ENCODE results near the gene SCAMP4.

SCAMP4 gene

DNA sequence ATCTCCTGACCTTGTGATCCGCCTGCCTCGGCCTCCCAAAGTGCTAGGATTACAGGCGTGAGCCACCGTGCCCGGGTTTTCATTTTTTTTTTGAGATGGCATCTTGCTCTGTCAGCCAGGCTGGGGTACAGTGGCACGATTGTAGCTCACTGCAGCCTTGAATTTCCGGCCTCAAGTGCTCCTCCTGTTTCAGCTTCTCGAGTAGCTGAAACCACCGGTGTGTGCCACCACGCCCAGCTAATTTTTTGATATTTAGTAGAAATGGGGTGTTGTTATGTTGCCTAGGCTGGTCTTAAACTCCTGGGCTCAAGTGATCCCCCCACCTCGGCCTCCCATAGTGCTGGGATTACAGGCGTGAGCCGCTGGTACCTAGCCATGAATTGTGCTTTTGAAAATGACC is 5.9 kb downstream of the SCAMP4 start:
- no peak overlapping the region for H3K9ac ChIP-seq (ENCODE audit: low read length in 5 of 5)
- H3K9me3 ChIP-seq (ENCODE audit: control insufficient read depth in 5 of 5, low read length in 5 of 5) = no peaks in the 10 kb centered on the region
- H3K4me3 ChIP-seq (ENCODE audit: low read depth in 1 of 5, low read length in 5 of 5) = no peak overlapping the region
- peaks cover 0 to 26% (median 13%) of the 10 kb centered on the region in 5 donors for H3K4me1 ChIP-seq (ENCODE audit: control insufficient read depth in 5 of 5, insufficient read depth in 5 of 5, low read length in 5 of 5)
- H3K27me3 ChIP-seq (ENCODE audit: control insufficient read depth in 5 of 5, insufficient read depth in 4 of 5, low read length in 5 of 5) = no peaks in the 10 kb centered on the region
- H3K27ac ChIP-seq (ENCODE audit: low read depth, low read length) = no peak overlapping the region
- H3K36me3 ChIP-seq (ENCODE audit: control insufficient read depth in 5 of 5, insufficient read depth in 5 of 5, low read length in 5 of 5) = peaks cover 0 to 39% (median 21%) of the 10 kb centered on the region in 5 donors

- H3K27me3 ChIP-seq (ENCODE audit: control insufficient read depth in 5 of 5, insufficient read depth in 4 of 5, low read length in 5 of 5) = no peaks in the 10 kb centered on the region
- no peaks in the 10 kb centered on the region for H3K9me3 ChIP-seq (ENCODE audit: control insufficient read depth in 5 of 5, low read length in 5 of 5)
- peaks cover 0 to 42% (median 21%) of the 10 kb centered on the region in 5 donors for H3K36me3 ChIP-seq (ENCODE audit: control insufficient read depth in 5 of 5, insufficient read depth in 5 of 5, low read length in 5 of 5)
- no peak overlapping the region for H3K9ac ChIP-seq (ENCODE audit: low read length in 5 of 5)
- peaks cover 0 to 24% (median 13%) of the 10 kb centered on the region in 5 donors for H3K4me1 ChIP-seq (ENCODE audit: control insufficient read depth in 5 of 5, insufficient read depth in 5 of 5, low read length in 5 of 5)
- H3K27ac ChIP-seq (ENCODE audit: low read depth, low read length) = no peak overlapping the region
- no peak overlapping the region for H3K4me3 ChIP-seq (ENCODE audit: low read depth in 1 of 5, low read length in 5 of 5)
Observed at GRCh38 chr19:1911995-1912394, 6.8 kb downstream of the SCAMP4 start.

GRCh38 chr19:1912760-1913505 is 7.7 kb downstream of the SCAMP4 start:
- no peak overlapping the region for H3K27ac ChIP-seq (ENCODE audit: low read depth, low read length)
- no peak overlapping the region for H3K4me3 ChIP-seq (ENCODE audit: low read depth in 1 of 5, low read length in 5 of 5)
- peaks cover 0 to 47% (median 25%) of the 10 kb centered on the region in 5 donors for H3K36me3 ChIP-seq (ENCODE audit: control insufficient read depth in 5 of 5, insufficient read depth in 5 of 5, low read length in 5 of 5)
- H3K4me1 ChIP-seq (ENCODE audit: control insufficient read depth in 5 of 5, insufficient read depth in 5 of 5, low read length in 5 of 5) = peaks cover 0 to 16% (median 13%) of the 10 kb centered on the region in 5 donors
- no peaks in the 10 kb centered on the region for H3K9me3 ChIP-seq (ENCODE audit: control insufficient read depth in 5 of 5, low read length in 5 of 5)
- H3K9ac ChIP-seq (ENCODE audit: low read length in 5 of 5) = no peak overlapping the region
- H3K27me3 ChIP-seq (ENCODE audit: control insufficient read depth in 5 of 5, insufficient read depth in 4 of 5, low read length in 5 of 5) = no peaks in the 10 kb centered on the region

DNA sequence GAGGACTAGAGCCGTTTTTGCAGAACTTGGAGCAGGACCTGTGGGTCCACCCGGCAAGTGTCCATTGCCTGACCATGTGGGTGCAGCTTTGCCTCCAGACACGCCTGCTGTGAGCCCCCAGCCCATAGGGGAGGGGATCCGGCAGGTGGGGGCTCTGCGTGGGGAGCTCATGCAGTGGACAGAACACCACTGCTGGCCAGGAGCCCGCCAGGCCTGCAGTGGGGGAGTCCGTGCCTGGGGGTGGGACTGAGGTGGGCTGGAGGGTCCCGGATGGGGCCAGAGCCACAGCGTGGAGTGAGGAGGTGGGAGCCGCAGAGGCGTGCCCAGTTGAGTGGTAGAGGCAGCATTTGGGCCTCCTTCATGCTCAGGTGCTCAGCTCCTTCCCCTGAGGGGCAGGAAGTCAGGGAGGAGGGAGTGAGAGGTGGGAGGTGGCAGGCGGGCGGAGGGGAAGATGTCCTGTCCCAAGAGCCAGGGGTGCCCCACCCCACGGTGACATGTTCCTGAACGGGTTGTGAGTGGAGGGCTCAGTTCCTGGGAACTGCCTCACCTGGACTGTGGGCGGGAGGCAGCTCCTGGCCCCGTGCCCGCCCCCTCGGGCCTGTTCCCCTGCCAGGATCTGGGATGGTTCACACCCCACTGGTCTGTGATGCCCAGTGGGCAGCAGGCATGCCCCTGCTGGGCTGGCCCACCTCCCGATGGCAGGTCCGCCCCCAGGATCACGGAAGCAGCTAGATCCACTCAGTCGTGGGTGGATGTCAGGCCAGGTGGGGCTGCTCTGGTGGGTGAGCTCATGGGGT is 8.8 kb downstream of the SCAMP4 start:
- Histone ChIP-seq H3K9me3 (ENCODE audit: control insufficient read depth in 5 of 5, low read length in 5 of 5) (no peaks in the 10 kb centered on the region), H3K4me1 (ENCODE audit: control insufficient read depth in 5 of 5, insufficient read depth in 5 of 5, low read length in 5 of 5) (peaks cover 0 to 13% (median 11%) of the 10 kb centered on the region in 5 donors), H3K9ac (ENCODE audit: low read length in 5 of 5) (no peak overlapping the region), H3K36me3 (ENCODE audit: control insufficient read depth in 5 of 5, insufficient read depth in 5 of 5, low read length in 5 of 5) (peaks cover 0 to 57% (median 33%) of the 10 kb centered on the region in 5 donors), H3K4me3 (ENCODE audit: low read depth in 1 of 5, low read length in 5 of 5) (no peak overlapping the region), H3K27me3 (ENCODE audit: control insufficient read depth in 5 of 5, insufficient read depth in 4 of 5, low read length in 5 of 5) (no peaks in the 10 kb centered on the region), H3K27ac (ENCODE audit: low read depth, low read length) (no peak overlapping the region)

GRCh38 chr19:1914826-1915341 is 9.7 kb downstream of the SCAMP4 start:
- Histone ChIP-seq H3K4me3 (ENCODE audit: low read depth in 1 of 5, low read length in 5 of 5) (no peak overlapping the region), H3K27me3 (ENCODE audit: control insufficient read depth in 5 of 5, insufficient read depth in 4 of 5, low read length in 5 of 5) (no peaks in the 10 kb centered on the region), H3K36me3 (ENCODE audit: control insufficient read depth in 5 of 5, insufficient read depth in 5 of 5, low read length in 5 of 5) (peaks cover 0 to 65% (median 39%) of the 10 kb centered on the region in 5 donors), H3K9me3 (ENCODE audit: control insufficient read depth in 5 of 5, low read length in 5 of 5) (no peaks in the 10 kb centered on the region), H3K4me1 (ENCODE audit: control insufficient read depth in 5 of 5, insufficient read depth in 5 of 5, low read length in 5 of 5) (peaks cover 0 to 5% (median 4%) of the 10 kb centered on the region in 5 donors), H3K9ac (ENCODE audit: low read length in 5 of 5) (no peak overlapping the region), H3K27ac (ENCODE audit: low read depth, low read length) (no peak overlapping the region)

DNA sequence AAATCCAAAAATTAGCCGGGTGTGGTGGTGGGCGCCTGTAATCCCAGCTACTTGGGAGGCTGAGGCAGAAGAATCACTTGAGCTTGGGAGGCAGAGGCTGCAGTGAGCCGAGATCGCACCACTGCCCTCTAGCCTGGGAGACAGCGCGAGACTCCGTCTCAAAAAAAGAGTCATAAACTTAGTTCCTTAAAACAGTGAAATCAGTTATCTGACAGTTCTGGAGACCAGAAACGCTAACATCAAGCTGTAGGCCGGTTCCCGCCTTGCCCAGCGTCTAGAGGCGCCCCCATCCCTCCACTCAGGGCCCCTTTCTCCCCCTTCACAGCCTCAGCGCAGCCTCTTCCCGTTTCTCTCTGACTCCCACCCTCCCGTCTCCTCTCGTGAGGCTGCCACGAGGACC is 11.9 kb downstream of the SCAMP4 start:
- Histone ChIP-seq H3K4me1 (ENCODE audit: control insufficient read depth in 5 of 5, insufficient read depth in 5 of 5, low read length in 5 of 5) (no peaks in the 10 kb centered on the region), H3K4me3 (ENCODE audit: low read depth in 1 of 5, low read length in 5 of 5) (no peak overlapping the region), H3K27ac (ENCODE audit: low read depth, low read length) (no peak overlapping the region), H3K36me3 (ENCODE audit: control insufficient read depth in 5 of 5, insufficient read depth in 5 of 5, low read length in 5 of 5) (peaks cover 0 to 83% (median 54%) of the 10 kb centered on the region in 5 donors), H3K9ac (ENCODE audit: low read length in 5 of 5) (no peak overlapping the region), H3K27me3 (ENCODE audit: control insufficient read depth in 5 of 5, insufficient read depth in 4 of 5, low read length in 5 of 5) (no peaks in the 10 kb centered on the region), H3K9me3 (ENCODE audit: control insufficient read depth in 5 of 5, low read length in 5 of 5) (no peaks in the 10 kb centered on the region)

DNA sequence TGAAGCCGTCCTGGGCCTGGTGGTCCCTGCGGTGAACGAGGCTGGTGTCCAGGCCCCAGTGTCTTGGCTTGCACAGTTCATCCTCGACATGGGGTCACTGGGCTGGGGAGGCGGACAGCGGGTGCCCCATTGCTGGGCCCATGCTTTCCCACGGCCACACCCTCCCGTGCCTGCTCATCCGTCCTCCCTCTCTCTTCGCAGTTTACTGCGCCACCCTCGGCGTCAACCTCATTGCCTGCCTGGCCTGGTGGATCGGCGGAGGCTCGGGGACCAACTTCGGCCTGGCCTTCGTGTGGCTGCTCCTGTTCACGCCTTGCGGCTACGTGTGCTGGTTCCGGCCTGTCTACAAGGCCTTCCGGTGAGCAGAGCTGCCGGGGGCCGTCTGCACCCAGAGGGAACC is 12.7 kb downstream of the SCAMP4 start:
- H3K9me3 ChIP-seq (ENCODE audit: control insufficient read depth in 5 of 5, low read length in 5 of 5) = peaks cover 0 to 4% (median 0%) of the 10 kb centered on the region in 5 donors
- no peaks in the 10 kb centered on the region for H3K4me1 ChIP-seq (ENCODE audit: control insufficient read depth in 5 of 5, insufficient read depth in 5 of 5, low read length in 5 of 5)
- no peak overlapping the region for H3K4me3 ChIP-seq (ENCODE audit: low read depth in 1 of 5, low read length in 5 of 5)
- H3K9ac ChIP-seq (ENCODE audit: low read length in 5 of 5) = no peak overlapping the region
- H3K27ac ChIP-seq (ENCODE audit: low read depth, low read length) = no peak overlapping the region
- no peaks in the 10 kb centered on the region for H3K27me3 ChIP-seq (ENCODE audit: control insufficient read depth in 5 of 5, insufficient read depth in 4 of 5, low read length in 5 of 5)
- peaks cover 0 to 81% (median 54%) of the 10 kb centered on the region in 5 donors for H3K36me3 ChIP-seq (ENCODE audit: control insufficient read depth in 5 of 5, insufficient read depth in 5 of 5, low read length in 5 of 5)

DNA sequence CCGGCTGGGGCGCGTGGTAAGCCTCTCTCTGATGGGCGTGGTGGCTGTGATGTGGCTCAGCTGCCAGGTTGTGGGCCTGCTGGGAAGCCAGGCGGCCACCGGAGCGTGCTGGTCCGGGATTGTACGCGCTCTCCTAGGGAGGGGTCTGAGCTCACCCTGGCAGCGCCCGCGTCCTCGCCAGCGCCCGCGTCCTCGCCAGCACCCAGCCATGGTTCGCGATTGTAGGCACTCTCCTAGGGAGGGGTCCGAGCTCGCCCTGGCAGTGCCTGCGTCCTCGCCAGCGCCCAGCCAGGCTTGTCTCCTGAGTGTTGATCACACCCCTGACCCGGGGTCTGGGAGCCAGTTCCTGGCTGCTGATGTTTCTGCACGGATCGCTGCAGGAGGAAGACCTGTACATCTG is 13.8 kb downstream of the SCAMP4 start:
- Histone ChIP-seq H3K4me1 (ENCODE audit: control insufficient read depth in 5 of 5, insufficient read depth in 5 of 5, low read length in 5 of 5) (no peaks in the 10 kb centered on the region), H3K36me3 (ENCODE audit: control insufficient read depth in 5 of 5, insufficient read depth in 5 of 5, low read length in 5 of 5) (peaks cover 0 to 78% (median 50%) of the 10 kb centered on the region in 5 donors), H3K9me3 (ENCODE audit: control insufficient read depth in 5 of 5, low read length in 5 of 5) (peaks cover 0 to 4% (median 0%) of the 10 kb centered on the region in 5 donors), H3K27ac (ENCODE audit: low read depth, low read length) (no peak overlapping the region), H3K9ac (ENCODE audit: low read length in 5 of 5) (no peak overlapping the region), H3K27me3 (ENCODE audit: control insufficient read depth in 5 of 5, insufficient read depth in 4 of 5, low read length in 5 of 5) (no peaks in the 10 kb centered on the region), H3K4me3 (ENCODE audit: low read depth in 1 of 5, low read length in 5 of 5) (no peak overlapping the region)

- Histone ChIP-seq H3K27ac (ENCODE audit: low read depth, low read length) (no peak overlapping the region), H3K36me3 (ENCODE audit: control insufficient read depth in 5 of 5, insufficient read depth in 5 of 5, low read length in 5 of 5) (peaks cover 0 to 79% (median 55%) of the 10 kb centered on the region in 5 donors), H3K9ac (ENCODE audit: low read length in 5 of 5) (no peak overlapping the region), H3K9me3 (ENCODE audit: control insufficient read depth in 5 of 5, low read length in 5 of 5) (peaks cover 0 to 4% (median 0%) of the 10 kb centered on the region in 5 donors), H3K4me3 (ENCODE audit: low read depth in 1 of 5, low read length in 5 of 5) (no peak overlapping the region), H3K27me3 (ENCODE audit: control insufficient read depth in 5 of 5, insufficient read depth in 4 of 5, low read length in 5 of 5) (no peaks in the 10 kb centered on the region), H3K4me1 (ENCODE audit: control insufficient read depth in 5 of 5, insufficient read depth in 5 of 5, low read length in 5 of 5) (no peaks in the 10 kb centered on the region)
Observed at GRCh38 chr19:1920644-1921043, 15.4 kb downstream of the SCAMP4 start.

DNA sequence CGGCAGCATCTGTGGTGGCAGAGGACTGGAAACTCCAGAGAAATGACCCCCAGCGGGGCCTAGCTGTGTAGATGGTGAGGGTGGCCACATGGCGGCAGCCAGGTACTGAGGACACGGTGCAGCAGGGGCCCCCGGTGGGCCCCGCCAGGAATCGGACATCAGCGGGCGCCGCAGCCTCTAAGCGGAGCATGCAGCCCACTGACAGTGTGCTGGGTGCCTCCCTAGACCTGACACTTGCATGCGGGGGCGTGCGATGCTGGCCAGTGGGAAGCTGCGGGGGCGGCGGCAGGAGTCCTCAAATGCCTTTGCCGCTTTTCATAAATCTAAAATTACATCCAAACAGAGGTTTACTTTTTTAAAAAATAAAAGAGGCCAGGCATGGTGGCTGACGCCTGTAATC is 16.1 kb downstream of the SCAMP4 start:
- Histone ChIP-seq H3K4me1 (ENCODE audit: control insufficient read depth in 5 of 5, insufficient read depth in 5 of 5, low read length in 5 of 5) (no peaks in the 10 kb centered on the region), H3K9me3 (ENCODE audit: control insufficient read depth in 5 of 5, low read length in 5 of 5) (peaks cover 0 to 4% (median 0%) of the 10 kb centered on the region in 5 donors), H3K9ac (ENCODE audit: low read length in 5 of 5) (no peak overlapping the region), H3K36me3 (ENCODE audit: control insufficient read depth in 5 of 5, insufficient read depth in 5 of 5, low read length in 5 of 5) (peaks cover 0 to 77% (median 55%) of the 10 kb centered on the region in 5 donors), H3K27me3 (ENCODE audit: control insufficient read depth in 5 of 5, insufficient read depth in 4 of 5, low read length in 5 of 5) (no peaks in the 10 kb centered on the region), H3K27ac (ENCODE audit: low read depth, low read length) (no peak overlapping the region), H3K4me3 (ENCODE audit: low read depth in 1 of 5, low read length in 5 of 5) (no peak overlapping the region)
